H1 (cell line): ENCODE results near the gene UGGT2. TPM values are rescaled to one million over a fixed set of nuclear protein-coding genes. Genes with fewer than 3 reads are reported as not detected.

Experiments used
- CTCF ChIA-PET: fragments of 300-600 bp; sonication (Branson Sonifier 250); formaldehyde crosslinking; loops from one replicate; lab custom pipeline; 2021; ENCODE audit not compliant: partially characterized antibody; lab: Charles Lee
- POLR2A ChIA-PET: fragments of 300-600 bp; sonication (Branson Sonifier 250); formaldehyde crosslinking; loops from one replicate; lab custom pipeline; 2021; ENCODE audit warnings: inconsistent platforms; ENCODE audit not compliant: partially characterized antibody; lab: Charles Lee
- DNase-seq, 2 experiments: peaks; one replicate each; pipeline versions ENCODE4 v3.0.0 to v3.0.0-alpha.2; 2010 to 2022; ENCODE audit warnings: low spot score in 2 of 2, low read depth in 1 of 2, mixed read lengths in 1 of 2
- FAIRE-seq: peaks from 2 replicates; lab custom pipeline; 2011; peaks lifted over from hg19 to GRCh38; lab: Jason Lieb, UNC
- H2AFZ ChIP-seq: 2 replicates; pipeline ENCODE4 v1.8.1; 2012; ENCODE audit warnings: low read length, inconsistent platforms
- H2AK5ac ChIP-seq: 2 replicates; pipeline ENCODE4 v1.6.1; 2013; ENCODE audit warnings: low read depth, low read length
- H2BK120ac ChIP-seq: replicated peaks from 2 replicates; pipeline ENCODE3; 2013; ENCODE audit warnings: low read depth, low read length, inconsistent platforms
- H2BK12ac ChIP-seq: 2 replicates; pipeline ENCODE4 v1.6.1; 2013; ENCODE audit warnings: low read depth, low read length
- H2BK15ac ChIP-seq: 2 replicates; pipeline ENCODE4 v1.6.1; 2013; ENCODE audit warnings: low read length
- H2BK20ac ChIP-seq: 2 replicates; pipeline ENCODE4 v1.6.1; 2013; ENCODE audit warnings: low read length
- H2BK5ac ChIP-seq: 2 replicates; pipeline ENCODE4 v1.6.1; 2013; ENCODE audit warnings: low read depth, low read length
- H3K14ac ChIP-seq: 2 replicates; pipeline ENCODE4 v1.6.1; 2013; ENCODE audit warnings: inconsistent platforms; ENCODE audit not compliant: insufficient read length
- H3K18ac ChIP-seq: 2 replicates; pipeline ENCODE4 v1.6.1; 2013; ENCODE audit warnings: low read length; ENCODE audit errors: extremely low read depth
- H3K23ac ChIP-seq: 2 replicates; pipeline ENCODE4 v1.6.1; 2013; ENCODE audit warnings: inconsistent platforms; ENCODE audit not compliant: insufficient read length
- H3K23me2 ChIP-seq: 2 replicates; pipeline ENCODE4 v1.6.1; 2013; ENCODE audit warnings: low read depth, low read length
- H3K27ac ChIP-seq: 2 replicates; pipeline ENCODE4 v1.6.1; 2011; ENCODE audit warnings: low read depth, low read length, inconsistent platforms
- H3K27me3 ChIP-seq, 4 experiments: replicated peaks in 1 of 4; 1 replicate in 1 of 4; 2 replicates in 3 of 4; pipeline versions ENCODE4 v1.6.1 to v1.8.1; 2011 to 2013; ENCODE audit warnings: low read length in 3 of 4, mild to moderate bottlenecking in 3 of 4, inconsistent platforms in 2 of 4, mixed read lengths in 2 of 4, moderate library complexity in 1 of 4; ENCODE audit not compliant: control insufficient read depth in 3 of 4, insufficient read depth in 3 of 4; ENCODE audit errors: extremely low read depth in 1 of 4
- H3K36me3 ChIP-seq, 4 experiments: 2 replicates each; pipeline versions ENCODE4 v1.6.1 to v1.8.1; 2011 to 2013; ENCODE audit warnings: mild to moderate bottlenecking in 4 of 4, low read length in 3 of 4, moderate library complexity in 2 of 4, control low read depth in 1 of 4, inconsistent platforms in 1 of 4; ENCODE audit not compliant: insufficient read depth in 4 of 4, control insufficient read depth in 2 of 4
- H3K4ac ChIP-seq: replicated peaks from 2 replicates; pipeline ENCODE3; 2013; ENCODE audit warnings: low read length, low read depth, mixed read lengths, inconsistent platforms; ENCODE audit not compliant: insufficient read length
- H3K4me1 ChIP-seq, 4 experiments: replicated peaks in 1 of 4; 1 replicate in 1 of 4; 2 replicates in 3 of 4; pipeline versions ENCODE4 v1.6.1 to v1.8.1; 2011 to 2013; ENCODE audit warnings: low read length in 3 of 4, inconsistent platforms in 2 of 4, mixed read lengths in 1 of 4; ENCODE audit not compliant: insufficient read depth in 4 of 4, control insufficient read depth in 3 of 4
- H3K4me2 ChIP-seq, 2 experiments: 2 replicates each; pipeline versions ENCODE4 v1.6.1 to v1.8.1; 2011 to 2013; ENCODE audit warnings: low read depth in 2 of 2, low read length in 2 of 2, control low read depth in 1 of 2, inconsistent platforms in 1 of 2, mild to moderate bottlenecking in 1 of 2; ENCODE audit not compliant: insufficient read depth in 1 of 2
- H3K4me3 ChIP-seq, 4 experiments: fragments of 200-600, 300-600 bp in 1 of 4; sonication (generic), shearing (Covaris generic), sonication (Bioruptor Twin) in 1 of 4; 2 replicates each; pipeline versions ENCODE4 v1.5.1 to v1.8.1; 2011 to 2016; ENCODE audit warnings: low read length in 4 of 4, low read depth in 3 of 4, control low read depth in 2 of 4, inconsistent platforms in 2 of 4, mild to moderate bottlenecking in 2 of 4, mixed read lengths in 1 of 4, moderate library complexity in 1 of 4; ENCODE audit not compliant: insufficient read depth in 2 of 4; ENCODE audit errors: extremely low read depth in 1 of 4
- H3K56ac ChIP-seq: replicated peaks from 2 replicates; pipeline ENCODE3; 2013; ENCODE audit warnings: low read depth, mild to moderate bottlenecking, mixed read lengths, low read length, inconsistent platforms; ENCODE audit not compliant: insufficient read length
- H3K79me1 ChIP-seq: 2 replicates; pipeline ENCODE4 v1.6.1; 2013; ENCODE audit warnings: low read depth, low read length, control low read depth
- H3K79me2 ChIP-seq, 2 experiments: 2 replicates each; pipeline versions ENCODE4 v1.6.1 to v1.8.1; 2012 to 2013; ENCODE audit warnings: low read length in 2 of 2, mild to moderate bottlenecking in 2 of 2, inconsistent platforms in 1 of 2; ENCODE audit not compliant: insufficient read depth in 2 of 2, control insufficient read depth in 1 of 2
- H3K9ac ChIP-seq, 4 experiments: replicated peaks in 1 of 4; 1 replicate in 1 of 4; 2 replicates in 3 of 4; pipeline versions ENCODE4 v1.6.1 to v1.8.1; 2011 to 2013; ENCODE audit warnings: low read depth in 3 of 4, low read length in 3 of 4, control low read depth in 2 of 4, mild to moderate bottlenecking in 2 of 4, moderate library complexity in 2 of 4, inconsistent platforms in 1 of 4; ENCODE audit errors: extremely low read depth in 1 of 4
- H3K9me3 ChIP-seq, 2 experiments: 2 replicates each; pipeline versions ENCODE4 v1.6.1 to v1.8.1; 2012 to 2013; ENCODE audit warnings: mild to moderate bottlenecking in 2 of 2, moderate library complexity in 2 of 2, control low read depth in 1 of 2, inconsistent platforms in 1 of 2, low read depth in 1 of 2, low read length in 1 of 2, mixed read lengths in 1 of 2; ENCODE audit not compliant: insufficient read depth in 2 of 2
- H4K20me1 ChIP-seq, 2 experiments: replicated peaks in 1 of 2; 2 replicates each; pipeline versions ENCODE3 to v1.8.1; 2011 to 2013; ENCODE audit warnings: inconsistent platforms in 2 of 2, low read length in 2 of 2, mild to moderate bottlenecking in 1 of 2; ENCODE audit not compliant: insufficient read depth in 2 of 2, control insufficient read depth in 1 of 2
- H4K5ac ChIP-seq: 2 replicates; pipeline ENCODE4 v1.6.1; 2013; ENCODE audit warnings: low read length, low read depth, mixed read lengths, inconsistent platforms; ENCODE audit not compliant: insufficient read length
- H4K8ac ChIP-seq: 2 replicates; pipeline ENCODE4 v1.8.0; 2013; ENCODE audit warnings: mild to moderate bottlenecking, moderate library complexity, low read length, inconsistent platforms; ENCODE audit not compliant: insufficient read depth; ENCODE audit errors: extremely low read depth
- H4K91ac ChIP-seq: replicated peaks from 2 replicates; pipeline ENCODE3; 2013; ENCODE audit warnings: low read length, mixed read lengths, inconsistent platforms; ENCODE audit not compliant: insufficient read length
- CHD2 ChIP-seq: IDR thresholded peaks from 2 replicates; pipeline ENCODE4 v1.6.1; 2012; ENCODE audit warnings: low read length, improper control_type of control experiment
- whole genome bisulfite sequencing, 2 experiments: shearing (Covaris generic) in 1 of 2; methylation state at CpG; one replicate each; pipeline versions ENCODE4 v1.1.6 to v1.1.7; 2013 to 2015; ENCODE audit warnings: low lambda C conversion rate in 2 of 2, mixed read lengths in 2 of 2, inconsistent platforms in 1 of 2, low coverage in 1 of 2, missing lambda C conversion rate in 1 of 2; ENCODE audit not compliant: insufficient replicate concordance in 2 of 2, insufficient coverage in 1 of 2, insufficient read length in 1 of 2; ENCODE audit errors: extremely low coverage in 1 of 2, missing lambda C conversion rate in 1 of 2; 5-methylcytosine and 5-hydroxymethylcytosine counted together
- polyA plus RNA-seq, 7 experiments: library from polyadenylated mRNA; depleted of rRNA in 3 of 7; stranded (reverse) in 5 of 7; unstranded in 2 of 7; fragments of >200 nt in 5 of 7; fragments of 200-250 nt in 2 of 7; gene quantifications; 1 replicate in 5 of 7; 2 replicates in 1 of 7; 4 replicates in 1 of 7; pipeline versions ENCODE4 v1.2.1 to v1.2.3, GENCODE V29; 2011 to 2013; ENCODE audit warnings: missing spikeins in 2 of 7, mixed read lengths in 2 of 7
- total RNA-seq: library from RNA; stranded (reverse); fragmentation: NEBNext Ultra II Directional; extraction: Animal tissue kit (Norgen Biotek cat#: 25700); gene quantifications from 2 replicates; pipeline ENCODE4 v1.2.1, GENCODE V29; 2021
- TF ChIP-seq, protein P1 (sequence below): IDR thresholded peaks from 2 replicates; pipeline ENCODE4 v1.6.1; 2011; ENCODE audit warnings: low read length, improper control_type of control experiment

Gene UGGT2
- total and polyA plus RNA-seq, 2 of the 8 experiments (the other 6 are each of a cell fraction or from before 2014, with no cell fraction given), result 5.9 to 25.1 TPM

GRCh38 chr13:95880331-95880730 lies 172.9 kb downstream of the UGGT2 start:
- H3K4me2 ChIP-seq, result no peak overlapping the region
- H3K36me3 ChIP-seq, result peaks cover 0 to 4% (median 2%) of the 10 kb centered on the region in 4 experiments; a peak in 4 of 8 replicates
- H4K20me1 ChIP-seq, result peaks cover 0 to 4% of the 10 kb centered on the region in 2 experiments
- no peak overlapping the region for H3K4ac ChIP-seq
- H2BK5ac ChIP-seq, result no peak overlapping the region
- H3K9ac ChIP-seq, result no peak overlapping the region
- no peak overlapping the region for H2AK5ac ChIP-seq
- DNase-seq, result no peak
- no peak overlapping the region for H3K14ac ChIP-seq
- H3K23me2 ChIP-seq, result no peaks in the 10 kb centered on the region
- H3K79me2 ChIP-seq, result no peaks in the 10 kb centered on the region
- no peak overlapping the region for H3K23ac ChIP-seq
- no peaks in the 10 kb centered on the region for H3K79me1 ChIP-seq
- no peaks in the 10 kb centered on the region for H3K4me1 ChIP-seq
- H2BK15ac ChIP-seq, result no peak overlapping the region
- no peaks in the 10 kb centered on the region for H3K27me3 ChIP-seq
- H2BK120ac ChIP-seq, result no peak overlapping the region
- H2BK12ac ChIP-seq, result no peak overlapping the region
- 93% methylated on average over 1 of the region's 1 CpG; no CpG with 5 or more reads in 1 of the 2 experiments for WGBS, 2 experiments
- no peaks in the 10 kb centered on the region for H3K9me3 ChIP-seq
- H3K18ac ChIP-seq, result no peak overlapping the region
- H3K4me3 ChIP-seq, result no peak overlapping the region
- H4K91ac ChIP-seq, result no peak overlapping the region
- TF ChIP-seq CHD2, result no peak
- TF ChIP-seq, protein P1, sequence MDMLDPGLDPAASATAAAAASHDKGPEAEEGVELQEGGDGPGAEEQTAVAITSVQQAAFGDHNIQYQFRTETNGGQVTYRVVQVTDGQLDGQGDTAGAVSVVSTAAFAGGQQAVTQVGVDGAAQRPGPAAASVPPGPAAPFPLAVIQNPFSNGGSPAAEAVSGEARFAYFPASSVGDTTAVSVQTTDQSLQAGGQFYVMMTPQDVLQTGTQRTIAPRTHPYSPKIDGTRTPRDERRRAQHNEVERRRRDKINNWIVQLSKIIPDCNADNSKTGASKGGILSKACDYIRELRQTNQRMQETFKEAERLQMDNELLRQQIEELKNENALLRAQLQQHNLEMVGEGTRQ, result no peak
- no peak overlapping the region for H3K27ac ChIP-seq
- no peak overlapping the region for H4K5ac ChIP-seq
- no peak overlapping the region for H4K8ac ChIP-seq
- FAIRE-seq, result no peak
- H3K56ac ChIP-seq, result no peak overlapping the region
- H2BK20ac ChIP-seq, result no peak overlapping the region
- ChIA-PET CTCF (no interaction called here), POLR2A (no interaction called here)
- no peak overlapping the region for H2AFZ ChIP-seq
